ENCODE data around the gene SUSD3.

- no peak for TF ChIP-seq CTCF (IDR thresholded peaks at IDR 0.05)
- TF ChIP-seq POLR2AphosphoS5 (IDR thresholded peaks at IDR 0.05; ENCODE audit: low read depth, low read length) = no peak
- no peak for TF ChIP-seq REST (IDR thresholded peaks at IDR 0.05; ENCODE audit: insufficient read depth in 1 of 2, low read depth in 2 of 2, low read length in 1 of 2)
- no peak for TF ChIP-seq TCF7L2 (IDR thresholded peaks at IDR 0.05; ENCODE audit: low read depth, low read length)
These were observed 3.6 kb downstream of the SUSD3 start for GRCh38 chr9:93061791-93062763.
